GM18870 (cell line): ENCODE results near the gene ZNF230.

Experiments
- ATAC-seq: cut with Tn5 transposase; IDR thresholded peaks from one replicate; pipeline ENCODE4 v1.9.1; 2021; ENCODE audit warnings: moderate library complexity; ENCODE audit not compliant: unreplicated experiment

Gene ZNF230

DNA sequence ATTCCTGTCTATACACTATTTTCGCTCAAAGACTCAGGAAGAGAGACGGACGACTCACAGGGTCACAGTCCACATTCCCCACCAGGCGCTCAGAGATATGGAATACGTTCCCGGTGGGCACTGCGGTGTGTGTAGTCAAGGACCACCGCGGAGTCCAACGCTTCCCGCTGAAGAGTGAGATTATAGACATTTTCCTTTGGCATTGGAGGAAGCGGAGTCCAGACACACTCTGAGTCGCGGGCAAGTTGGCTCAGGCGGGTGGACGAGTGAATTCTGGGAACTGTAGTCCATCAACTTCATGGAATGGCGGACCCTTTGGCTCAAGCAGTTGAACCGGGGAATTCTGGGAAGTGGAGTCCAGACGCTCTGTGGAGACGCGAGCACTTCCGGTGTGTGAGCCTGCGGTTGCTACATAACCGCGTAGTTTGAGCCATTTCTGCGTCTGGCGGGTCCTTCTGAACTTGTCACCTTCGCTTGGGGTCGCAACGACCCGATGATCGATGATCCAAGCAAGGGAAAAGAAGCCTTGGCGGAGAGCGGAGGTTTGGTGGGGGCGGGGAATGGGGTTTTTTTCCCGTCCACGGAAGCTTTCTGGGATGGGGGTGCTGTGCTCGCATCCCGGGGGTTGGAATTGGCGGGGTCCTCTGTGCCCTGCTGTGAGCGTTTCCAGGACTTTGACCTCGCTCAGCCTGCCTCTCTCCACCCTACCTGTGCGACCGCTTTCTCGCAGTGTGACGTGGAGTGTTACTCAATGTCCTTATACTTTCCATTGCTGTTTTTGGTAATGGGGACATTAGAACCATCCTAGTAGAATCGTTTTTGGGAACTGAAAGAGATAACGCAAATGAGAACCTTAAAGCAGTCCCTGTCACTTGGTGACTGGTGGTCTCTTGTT, at the start of gene ZNF230:
ZNF230 (plus strand) TSS at position 392 of the 895 bp plus-strand sequence. CDS start 4,122 bp downstream, outside the sequence.
- ATAC-seq: peak; percentile 81

DNA sequence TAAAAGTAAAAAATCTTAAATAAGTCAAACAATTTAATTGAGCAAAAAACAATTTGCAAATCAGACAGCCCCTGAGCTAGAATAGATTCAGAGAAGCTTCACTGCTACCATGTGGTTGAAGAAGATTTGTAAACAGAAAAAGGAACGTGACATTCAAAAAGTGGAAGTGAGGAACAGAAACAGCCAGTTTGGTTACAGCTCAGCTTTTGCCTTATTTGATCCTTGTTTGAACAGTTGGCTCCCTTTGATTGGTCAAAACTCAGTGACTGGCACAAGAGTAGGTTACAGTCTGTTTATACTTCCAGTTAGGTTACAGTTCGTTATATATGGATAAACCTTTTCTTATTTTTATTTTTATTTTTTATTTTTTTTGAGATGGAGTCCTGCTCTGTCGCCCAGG, 45.9 kb upstream of the ZNF230 start:
- no peak for ATAC-seq

DNA sequence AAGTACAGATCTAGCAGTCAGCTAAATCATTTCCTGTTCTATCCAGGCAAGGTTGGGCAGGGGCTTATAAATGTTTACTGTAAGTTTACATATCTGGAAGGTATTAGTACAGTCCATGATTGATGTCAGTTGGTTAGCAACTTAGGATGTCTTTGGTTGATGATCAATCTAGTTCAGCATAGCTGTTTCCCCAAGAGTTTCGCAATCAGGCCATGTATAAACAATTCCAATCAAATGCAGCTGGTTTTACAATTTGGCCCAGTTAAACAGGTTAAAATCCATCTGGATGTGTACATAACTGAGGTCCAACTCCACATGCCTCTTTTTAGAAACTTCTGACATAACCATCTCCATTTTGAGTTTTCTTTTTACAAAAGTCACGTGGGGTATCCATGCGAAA, 44.9 kb upstream of the ZNF230 start:
- no peak for ATAC-seq

DNA sequence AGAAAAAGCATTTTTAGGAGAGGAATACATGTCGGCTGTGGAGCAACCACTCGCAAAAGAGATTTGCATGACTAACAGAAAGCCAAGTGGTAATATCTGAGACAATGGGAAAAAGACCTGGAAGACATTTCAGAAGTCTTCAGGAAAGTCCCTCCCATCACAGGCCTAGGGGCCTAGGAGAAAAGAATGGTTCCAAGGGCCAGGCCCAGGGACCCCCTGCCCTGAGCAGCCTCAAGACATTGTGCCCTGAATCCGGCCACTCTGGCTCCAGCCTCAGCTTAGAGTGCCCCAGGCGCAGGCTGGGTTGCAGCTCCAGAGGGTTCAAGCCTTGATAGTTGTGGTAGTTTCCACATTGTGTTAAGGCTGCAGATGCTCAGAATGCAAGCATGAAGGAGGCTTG, 42.3 kb upstream of the ZNF230 start:
- ATAC-seq: no peak

DNA sequence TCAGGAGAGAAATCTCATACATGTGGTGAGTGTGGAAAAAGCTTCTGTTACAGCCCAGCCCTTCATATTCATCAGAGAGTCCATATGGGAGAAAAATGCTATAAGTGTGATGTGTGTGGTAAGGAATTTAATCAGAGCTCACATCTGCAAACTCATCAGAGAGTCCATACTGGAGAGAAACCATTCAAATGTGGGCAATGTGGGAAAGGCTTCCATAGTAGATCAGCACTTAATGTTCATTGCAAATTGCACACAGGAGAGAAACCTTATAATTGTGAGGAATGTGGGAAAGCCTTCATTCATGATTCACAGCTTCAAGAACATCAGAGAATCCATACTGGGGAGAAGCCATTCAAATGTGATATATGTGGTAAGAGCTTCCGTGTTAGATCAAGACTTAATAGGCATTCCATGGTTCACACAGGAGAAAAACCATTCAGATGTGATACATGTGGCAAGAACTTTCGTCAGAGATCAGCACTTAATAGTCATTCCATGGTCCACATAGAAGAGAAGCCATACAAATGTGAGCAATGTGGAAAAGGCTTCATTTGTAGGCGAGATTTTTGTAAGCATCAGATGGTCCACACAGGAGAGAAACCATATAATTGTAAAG, 36.6 kb upstream of the ZNF230 start:
- no peak for ATAC-seq

DNA sequence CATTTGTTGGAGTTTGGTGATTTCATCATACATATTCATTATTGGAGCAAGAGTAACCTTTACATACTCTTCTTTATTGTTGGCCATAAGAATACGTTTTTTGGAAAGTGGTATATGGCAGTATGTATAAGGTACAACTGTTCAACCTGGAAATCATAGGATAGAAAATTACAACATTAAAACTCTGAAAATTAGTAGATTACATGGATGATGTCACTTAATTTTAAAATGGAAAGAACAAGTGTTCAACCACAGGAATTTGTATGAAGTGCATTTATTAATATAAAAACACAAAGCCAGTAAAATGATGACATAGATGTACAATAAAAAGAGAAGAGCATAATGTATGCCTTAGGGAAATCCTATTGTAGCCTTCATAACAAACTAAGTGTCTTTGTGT, 26.0 kb upstream of the ZNF230 start:
- no peak for ATAC-seq

DNA sequence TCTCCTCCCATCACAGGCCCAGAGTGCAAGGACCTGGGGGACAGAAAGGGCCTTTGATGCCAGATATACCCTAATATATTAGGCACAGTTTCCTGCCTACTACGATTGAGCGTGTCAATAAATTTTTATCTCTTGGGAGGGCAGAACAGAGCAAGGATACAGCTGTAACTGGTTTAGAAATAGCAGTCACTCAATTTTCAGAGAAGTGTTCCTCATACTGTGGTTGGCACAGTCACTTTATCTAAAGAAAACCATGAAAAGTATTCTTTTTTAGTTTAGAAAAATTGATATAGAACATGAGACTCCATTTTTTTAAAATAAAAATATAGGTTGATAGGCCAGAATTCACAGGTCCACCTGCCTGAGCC, 19.2 kb upstream of the ZNF230 start:
- ATAC-seq: no peak

DNA sequence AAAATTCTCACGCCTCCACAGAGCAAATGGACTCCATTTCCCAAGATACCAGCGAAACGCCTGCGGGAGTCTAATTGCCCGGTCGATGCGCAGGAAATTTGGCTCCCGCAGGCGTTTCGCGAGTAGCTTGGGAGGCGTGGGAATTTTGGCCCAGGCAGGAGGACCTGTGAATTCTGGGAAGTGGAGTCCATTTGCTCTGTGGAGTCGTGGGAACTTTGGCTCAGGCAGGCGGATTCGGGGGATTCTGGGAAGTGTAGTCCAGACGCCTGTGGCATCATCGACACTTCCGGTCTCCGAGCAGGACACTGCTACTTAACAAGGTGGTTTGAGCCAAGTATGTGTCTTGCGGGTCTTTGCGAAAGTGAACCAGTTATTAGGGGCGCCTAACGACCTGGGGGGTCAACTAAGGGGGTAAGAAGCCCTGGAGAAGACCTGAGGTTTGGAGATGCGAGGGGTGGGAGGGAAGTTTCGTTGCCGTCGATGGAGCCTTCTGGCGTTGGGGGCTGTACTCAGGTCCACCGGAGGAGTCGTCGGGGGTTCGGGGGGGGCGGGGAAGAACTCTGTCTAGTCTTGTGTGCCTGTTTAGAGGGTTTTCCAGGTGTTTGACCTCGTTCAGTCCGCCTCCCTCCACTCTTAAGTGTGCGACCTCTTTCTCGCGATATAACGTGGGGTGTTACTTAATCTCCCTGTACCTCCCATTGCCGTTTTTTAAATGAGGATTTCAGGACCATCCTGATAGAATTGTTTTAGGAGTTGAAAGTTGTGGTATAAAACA, 18.7 kb upstream of the ZNF230 start, which contains the start of gene ZNF155:
ZNF155 (plus strand) TSS at position 277 of the 775 bp plus-strand sequence. CDS start 4,356 bp downstream, outside the sequence.
- ATAC-seq: no peak

DNA sequence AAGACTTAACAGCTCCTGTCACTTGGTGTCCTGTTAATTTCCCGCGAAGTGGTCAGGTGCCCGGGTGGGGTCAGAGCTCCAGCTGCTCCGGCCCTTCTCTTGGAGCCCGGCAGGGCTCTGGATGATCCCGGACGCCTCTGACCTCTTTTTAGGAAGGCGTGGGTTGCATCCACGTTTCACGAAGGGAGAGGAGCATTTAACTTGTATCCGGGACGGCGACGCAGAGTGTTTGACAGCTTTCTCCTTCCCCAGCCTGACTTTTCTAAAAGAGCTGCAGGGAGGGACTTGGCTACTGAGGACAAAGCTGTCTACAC, 18.1 kb upstream of the ZNF230 start:
- no peak for ATAC-seq

DNA sequence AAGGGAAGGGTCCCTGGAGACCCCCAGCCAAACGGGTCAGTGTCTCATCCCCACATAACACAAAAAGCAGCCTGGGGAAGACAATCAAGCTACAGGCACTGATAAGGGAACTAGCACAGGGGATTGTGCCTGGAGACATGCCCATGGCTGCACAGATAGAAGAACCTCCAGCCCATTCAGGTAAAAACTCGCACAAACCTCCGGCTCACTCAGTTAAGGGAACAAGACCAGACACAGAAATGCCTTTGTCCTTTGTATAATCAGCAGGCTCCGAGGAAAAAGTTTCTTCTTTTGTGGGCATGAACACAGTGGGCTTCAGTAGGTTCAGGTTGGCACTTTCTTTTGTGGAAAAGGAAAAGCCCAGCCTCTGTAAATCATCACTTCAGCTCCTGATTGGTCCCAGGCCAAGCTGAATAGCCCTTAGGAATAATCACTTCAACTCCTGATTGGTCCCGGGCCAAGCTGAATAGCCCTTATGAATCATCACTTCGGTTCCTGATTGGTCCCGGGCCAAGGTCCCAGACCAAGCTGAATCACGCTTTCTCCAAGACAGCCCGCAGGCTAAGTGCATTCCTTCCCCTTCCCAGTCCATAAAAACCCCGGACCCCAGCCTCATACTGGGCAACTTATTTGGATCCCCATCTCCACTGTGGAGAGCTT, 5.0 kb upstream of the ZNF230 start:
- no peak for ATAC-seq

DNA sequence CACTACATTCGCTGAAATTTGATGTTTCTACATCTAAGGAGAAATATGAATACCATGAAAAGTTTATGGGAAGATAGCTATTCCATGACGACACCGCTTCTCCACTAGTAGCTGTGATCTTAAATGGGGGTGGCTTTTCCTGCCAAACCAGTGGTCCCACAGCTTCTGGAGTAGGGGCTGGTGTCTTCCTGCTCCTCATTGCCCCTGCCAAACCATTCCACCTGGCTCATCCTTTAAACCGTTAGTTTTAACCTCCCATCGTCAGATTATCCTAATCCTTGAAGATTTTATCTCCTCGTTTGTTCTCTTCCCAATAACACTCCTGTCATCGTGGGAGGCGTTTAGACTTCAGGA, 568 bp upstream of the ZNF230 start:
- ATAC-seq: no peak

DNA sequence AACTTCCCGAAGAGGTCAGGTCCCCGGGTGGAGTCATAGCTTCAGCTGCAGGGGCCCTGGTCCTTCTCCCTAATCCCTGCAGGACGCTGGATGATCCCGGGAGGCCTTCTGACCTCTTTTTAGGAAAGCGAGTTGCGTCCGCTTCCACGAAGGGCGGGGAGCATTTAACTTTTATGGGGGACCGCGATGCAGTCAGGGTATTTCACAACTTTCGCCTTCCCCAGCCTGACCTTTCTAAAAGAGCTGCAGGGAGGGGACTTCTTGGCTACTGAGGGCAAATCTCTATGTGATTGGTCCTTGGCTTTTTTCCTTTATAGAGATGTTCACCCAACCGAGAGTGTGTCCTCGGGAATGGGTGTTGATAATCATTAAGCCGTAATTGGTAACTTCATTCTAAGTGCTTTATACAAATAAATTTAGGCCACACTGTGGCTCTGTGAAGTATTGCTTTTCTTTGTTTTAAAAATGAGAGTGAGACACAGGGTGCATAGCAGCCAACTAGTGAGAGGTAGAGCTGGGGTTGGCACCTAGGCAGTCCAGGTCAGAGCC, 778 bp downstream of the ZNF230 start:
- ATAC-seq: no peak

DNA sequence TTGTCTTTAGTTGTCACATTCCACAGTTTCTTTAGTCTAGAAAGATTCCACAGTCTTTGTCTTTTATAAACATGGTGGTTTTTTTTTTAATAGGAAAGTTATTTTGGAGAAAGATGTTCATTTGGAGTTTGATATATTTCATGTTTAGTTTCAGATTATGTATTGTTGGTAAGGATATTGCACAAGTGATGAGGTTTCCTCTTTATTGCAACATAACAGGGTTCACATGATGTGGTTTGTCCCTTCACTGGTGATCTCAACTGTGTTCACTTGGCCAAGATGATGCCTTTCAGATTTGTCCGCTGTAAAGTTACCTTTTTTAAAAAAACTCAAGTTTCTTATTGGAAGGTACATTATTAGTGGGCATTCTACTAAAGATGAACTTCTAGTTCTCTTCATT, 3.2 kb downstream of the ZNF230 start:
- no peak for ATAC-seq

DNA sequence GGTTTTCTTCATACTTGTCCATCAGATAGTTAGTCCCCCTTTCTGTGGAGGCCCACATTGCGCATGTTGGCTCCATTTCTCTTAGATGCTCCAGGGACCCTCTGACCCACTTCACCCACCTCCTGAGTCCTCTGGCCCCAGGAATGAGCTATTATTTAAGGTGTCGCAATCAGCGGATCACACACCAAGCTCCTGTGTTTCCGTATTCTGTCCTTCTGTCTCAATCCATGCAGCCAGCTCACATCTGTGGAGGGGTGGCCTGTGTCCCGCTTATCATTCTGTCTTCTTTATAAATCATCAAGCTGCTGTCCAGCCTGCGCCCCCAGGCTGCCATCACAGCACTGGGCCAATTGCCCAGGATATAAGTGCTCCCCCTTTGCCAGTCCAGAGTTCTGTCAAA, 4.7 kb downstream of the ZNF230 start:
- no peak for ATAC-seq

DNA sequence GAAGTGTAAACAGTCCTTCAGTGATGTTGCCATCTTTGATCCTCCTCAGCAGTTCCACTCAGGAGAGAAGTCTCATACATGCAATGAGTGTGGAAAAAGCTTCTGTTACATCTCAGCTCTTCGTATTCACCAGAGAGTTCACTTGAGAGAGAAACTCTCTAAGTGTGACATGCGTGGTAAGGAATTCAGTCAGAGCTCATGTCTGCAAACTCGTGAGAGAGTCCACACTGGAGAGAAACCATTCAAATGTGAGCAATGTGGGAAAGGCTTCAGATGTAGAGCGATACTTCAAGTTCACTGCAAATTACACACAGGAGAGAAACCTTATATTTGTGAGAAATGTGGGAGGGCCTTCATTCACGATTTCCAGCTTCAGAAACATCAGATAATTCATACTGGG, 7.7 kb downstream of the ZNF230 start:
- ATAC-seq: no peak

DNA sequence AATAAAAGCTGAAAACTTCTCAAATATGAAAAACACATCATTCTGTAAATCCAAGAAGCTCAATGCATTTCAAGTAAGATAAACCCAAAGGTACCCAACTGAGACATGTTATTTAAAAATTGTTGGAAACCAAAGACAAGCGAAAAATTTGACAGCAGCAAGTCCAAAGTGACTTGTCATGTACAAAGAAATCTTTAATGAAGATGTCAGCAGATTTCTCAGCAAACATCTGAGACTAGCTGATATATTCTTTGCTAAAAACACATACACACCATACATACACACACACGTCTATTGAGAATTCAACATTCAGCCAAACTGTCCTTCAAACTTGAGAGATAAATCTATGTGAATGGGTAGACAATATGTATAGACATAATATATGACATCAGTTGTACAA, 16.7 kb downstream of the ZNF230 start:
- ATAC-seq: no peak

DNA sequence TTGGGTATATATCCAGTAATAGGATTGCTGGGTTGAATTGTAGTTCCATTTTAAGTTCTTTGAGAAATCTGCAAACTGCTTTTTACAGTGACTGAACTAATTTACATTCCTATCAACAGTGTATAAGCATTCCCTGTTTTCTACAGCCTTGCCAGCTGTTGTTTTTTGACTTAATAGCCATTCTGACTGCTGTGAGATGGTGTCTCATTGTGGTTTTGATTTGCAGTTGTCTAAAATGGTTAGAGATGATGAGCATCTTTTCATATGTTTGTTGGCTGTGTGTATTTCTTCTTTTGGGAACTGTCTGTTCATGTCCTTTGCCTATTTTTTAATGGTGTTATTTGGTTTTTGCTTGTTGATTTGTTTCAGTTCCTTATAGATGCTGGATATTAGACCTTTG, 18.5 kb downstream of the ZNF230 start:
- ATAC-seq: no peak

DNA sequence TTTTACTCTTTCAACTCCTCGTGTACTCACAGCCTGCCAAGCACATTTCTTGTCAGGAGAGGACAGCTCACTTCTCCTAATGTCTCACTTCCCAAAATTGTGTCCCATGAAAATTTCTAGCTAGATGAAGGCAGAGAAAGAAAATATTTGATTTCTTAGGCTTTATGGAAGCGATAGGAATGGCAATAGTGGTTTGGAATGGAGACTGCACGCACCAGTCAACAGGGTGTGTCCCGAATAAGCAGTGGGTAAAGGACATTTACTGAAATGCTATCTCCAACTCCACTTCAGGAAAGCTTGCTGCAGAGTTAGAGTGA, 22.1 kb downstream of the ZNF230 start:
- ATAC-seq: no peak

DNA sequence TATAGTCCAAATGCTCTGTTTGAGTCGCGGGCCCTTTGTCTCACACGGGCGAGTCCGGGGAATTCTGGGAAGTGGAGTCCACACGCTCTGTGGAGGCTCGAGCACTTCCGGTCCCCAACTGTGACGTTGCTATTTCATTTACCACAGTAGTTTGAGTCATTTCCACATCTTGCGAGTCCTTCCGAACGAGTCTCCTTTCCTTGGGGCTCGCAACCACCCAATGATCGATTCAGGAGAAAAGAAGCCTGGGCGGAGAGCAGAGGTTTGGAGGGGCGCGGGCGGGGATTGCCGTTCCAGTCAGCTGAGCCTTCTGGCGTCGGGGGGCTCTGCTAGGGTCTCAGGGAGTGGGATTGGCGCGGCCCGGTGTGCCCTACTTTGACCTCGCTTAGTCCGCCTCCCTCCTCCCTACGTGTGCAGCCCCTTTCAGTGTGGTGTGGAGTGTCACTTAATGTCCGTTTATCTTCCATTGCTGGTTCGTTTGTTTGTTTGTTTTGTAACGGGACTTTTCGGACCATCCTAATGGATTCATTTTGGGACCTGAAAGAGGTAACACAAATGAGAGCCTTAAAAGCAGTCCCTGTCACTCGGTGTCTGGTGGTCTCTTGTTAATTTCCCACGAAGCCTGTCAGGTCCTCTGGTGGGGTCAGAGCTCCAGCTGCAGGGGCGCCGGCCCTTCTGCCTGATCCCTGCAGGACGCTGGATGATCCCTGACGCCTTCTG, 22.6 kb downstream of the ZNF230 start, which contains the start of gene ZNF222:
ZNF222 (plus strand) TSS at position 163 of the 720 bp plus-strand sequence; CDS start at position 221, 58 bp downstream.
- peak; percentile 63 for ATAC-seq

DNA sequence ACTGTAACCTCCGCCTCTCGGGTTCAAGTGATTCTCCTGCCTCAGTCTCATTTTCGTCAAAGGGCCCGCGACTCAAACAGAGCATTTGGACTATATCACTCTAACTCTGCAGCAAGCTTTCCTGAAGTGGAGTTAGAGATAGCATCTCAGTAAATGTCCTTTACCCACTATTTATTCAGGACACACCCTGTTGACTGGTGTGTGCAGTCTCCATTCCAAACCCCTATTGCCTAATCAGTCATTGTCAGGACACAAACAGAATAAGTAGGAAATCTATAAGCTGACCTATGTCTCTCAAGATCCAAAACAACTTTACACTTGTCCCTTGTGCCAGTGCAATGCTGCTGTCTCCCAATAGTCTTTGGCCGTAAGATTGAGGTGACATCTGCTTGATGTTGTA, 23.9 kb downstream of the ZNF230 start:
- no peak for ATAC-seq
